Measurements from ENCODE around the gene SART3. TPM values are rescaled to one million over a fixed set of nuclear protein-coding genes. Genes with fewer than 3 reads are reported as not detected.

The SART3 gene
- polyA plus RNA-seq, 1 donor (not counting 4 experiments of a cell fraction or from before 2014, with no cell fraction given), result 19.0 TPM

DNA sequence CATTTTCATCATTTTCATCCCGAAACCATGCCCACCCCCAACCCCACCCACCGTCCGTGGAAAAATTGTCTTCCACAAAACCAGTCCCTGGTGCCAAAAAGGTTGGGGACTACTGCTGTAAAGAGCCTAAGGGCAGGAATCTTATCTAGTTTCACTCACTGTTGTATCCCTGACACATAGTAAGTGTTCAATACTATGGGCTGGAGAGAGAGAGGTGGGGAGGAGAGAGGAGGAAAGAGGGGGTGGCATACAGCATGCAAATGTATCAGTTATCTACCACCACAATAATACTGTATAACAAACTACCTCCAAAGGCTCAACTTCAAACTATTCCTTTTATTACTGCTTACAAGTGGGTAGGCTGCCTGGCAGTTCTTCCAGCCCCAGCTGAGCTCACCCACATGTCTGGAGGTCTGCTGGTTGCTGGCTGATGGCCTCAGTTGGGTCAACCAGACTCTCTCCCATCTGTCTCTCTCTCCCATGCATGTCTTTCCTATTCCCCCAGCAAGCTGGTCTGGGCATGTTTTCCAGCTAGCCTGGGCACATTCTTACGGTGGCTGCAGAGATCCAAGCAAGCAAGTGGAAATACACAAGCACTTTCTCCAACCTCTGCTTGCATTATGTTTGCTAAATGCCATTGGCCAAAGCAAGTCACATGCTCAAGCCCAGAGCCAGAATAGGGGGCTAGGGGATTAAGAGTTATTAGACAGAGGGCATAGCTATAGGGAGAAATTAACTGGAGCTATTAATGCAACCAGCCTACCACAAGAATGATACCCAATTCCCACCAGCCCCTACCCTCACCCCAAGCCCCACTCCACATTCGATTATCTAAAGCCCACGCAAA, 77.5 kb downstream of the SART3 start:
- Histone ChIP-seq H3K9ac (ENCODE audit: control insufficient read depth, extremely low read depth, insufficient read depth, low read length) (no peak overlapping the region), H3K4me2 (ENCODE audit: control insufficient read depth, extremely low read depth, insufficient read depth, low read depth, low read length) (peak overlapping the region; percentile 34), H3K4me1 (ENCODE audit: control insufficient read depth, extremely low read depth, insufficient read depth, low read length) (peaks cover 24% of the 10 kb centered on the region), H3K79me2 (ENCODE audit: control insufficient read depth, insufficient read depth, low read length) (no peaks in the 10 kb centered on the region), H3K36me3 (ENCODE audit: control insufficient read depth in 2 of 2, extremely low read depth in 1 of 2, insufficient read depth in 2 of 2, low read length in 2 of 2) (no peaks in the 10 kb centered on the region), H3K9me3 (ENCODE audit: control insufficient read depth, low read depth, low read length) (no peaks in the 10 kb centered on the region), H3K27ac (ENCODE audit: control insufficient read depth, insufficient read depth, low read length) (peak overlapping the region; percentile 5), H4K20me1 (ENCODE audit: control insufficient read depth, extremely low read depth, insufficient read depth, low read length) (no peaks in the 10 kb centered on the region), H3K9me1 (ENCODE audit: control insufficient read depth, extremely low read depth, insufficient read depth, low read length) (no peaks in the 10 kb centered on the region), H3K4me3 (ENCODE audit: control insufficient read depth in 2 of 3, extremely low read depth in 1 of 3, insufficient read depth in 2 of 3, low read depth in 1 of 3, low read length in 3 of 3) (peak overlapping the region in 1 of 3 experiments; percentile 0), H3K27me3 (ENCODE audit: control insufficient read depth, extremely low read depth, insufficient read depth, low read length) (no peaks in the 10 kb centered on the region), H2AFZ (ENCODE audit: control insufficient read depth, low read length) (peak overlapping the region; percentile 9)
- no peak for TF ChIP-seq EZH2 (IDR thresholded peaks at IDR 0.05; ENCODE audit: low read length)
- TF ChIP-seq, protein P1, sequence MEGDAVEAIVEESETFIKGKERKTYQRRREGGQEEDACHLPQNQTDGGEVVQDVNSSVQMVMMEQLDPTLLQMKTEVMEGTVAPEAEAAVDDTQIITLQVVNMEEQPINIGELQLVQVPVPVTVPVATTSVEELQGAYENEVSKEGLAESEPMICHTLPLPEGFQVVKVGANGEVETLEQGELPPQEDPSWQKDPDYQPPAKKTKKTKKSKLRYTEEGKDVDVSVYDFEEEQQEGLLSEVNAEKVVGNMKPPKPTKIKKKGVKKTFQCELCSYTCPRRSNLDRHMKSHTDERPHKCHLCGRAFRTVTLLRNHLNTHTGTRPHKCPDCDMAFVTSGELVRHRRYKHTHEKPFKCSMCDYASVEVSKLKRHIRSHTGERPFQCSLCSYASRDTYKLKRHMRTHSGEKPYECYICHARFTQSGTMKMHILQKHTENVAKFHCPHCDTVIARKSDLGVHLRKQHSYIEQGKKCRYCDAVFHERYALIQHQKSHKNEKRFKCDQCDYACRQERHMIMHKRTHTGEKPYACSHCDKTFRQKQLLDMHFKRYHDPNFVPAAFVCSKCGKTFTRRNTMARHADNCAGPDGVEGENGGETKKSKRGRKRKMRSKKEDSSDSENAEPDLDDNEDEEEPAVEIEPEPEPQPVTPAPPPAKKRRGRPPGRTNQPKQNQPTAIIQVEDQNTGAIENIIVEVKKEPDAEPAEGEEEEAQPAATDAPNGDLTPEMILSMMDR (optimal IDR thresholded peaks at IDR 0.05 in 1 of 3, IDR thresholded peaks at IDR 0.05 in 1 of 3, conservative IDR thresholded peaks at IDR 0.05 in 1 of 3; ENCODE audit: extremely low read depth in 1 of 3, insufficient read depth in 2 of 3, low read length in 3 of 3), result no peak
- DNase-seq (ENCODE audit: low read depth, low spot score), result peak; percentile 75
- FAIRE-seq, result peak; percentile 80
- dilution Hi-C loops (cut with MboI; ENCODE audit: extremely low pct_ligation_motif_present, low sequenced_read_pairs), result no loop called here

DNA sequence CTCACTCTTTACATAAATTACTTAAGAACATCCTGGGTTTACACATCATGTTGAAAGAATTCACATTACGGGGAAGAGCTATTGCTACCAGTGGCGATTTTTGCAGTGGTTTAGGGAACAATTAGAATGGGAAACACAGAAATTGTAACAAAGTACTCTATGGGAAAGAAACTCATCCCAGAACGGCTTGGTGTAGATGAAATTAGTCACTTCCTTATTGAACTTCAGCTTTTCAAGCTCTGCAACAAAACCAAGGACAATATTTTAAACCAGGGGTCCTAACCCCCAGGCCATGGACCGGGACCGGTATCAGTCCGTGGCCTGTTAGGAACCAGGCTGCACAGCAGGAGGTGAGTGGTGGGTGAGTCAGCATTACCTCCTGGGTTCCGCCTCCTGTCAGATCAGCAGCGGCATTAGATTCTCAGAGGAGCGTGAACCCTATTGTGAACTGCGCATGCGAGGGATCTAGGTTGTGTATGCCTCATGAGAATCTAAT, 78.2 kb downstream of the SART3 start:
- Histone ChIP-seq H2AFZ (ENCODE audit: control insufficient read depth, low read length) (no peak overlapping the region), H3K9me1 (ENCODE audit: control insufficient read depth, extremely low read depth, insufficient read depth, low read length) (no peaks in the 10 kb centered on the region), H3K27ac (ENCODE audit: control insufficient read depth, insufficient read depth, low read length) (peak overlapping the region; percentile 5), H3K4me1 (ENCODE audit: control insufficient read depth, extremely low read depth, insufficient read depth, low read length) (peaks cover 24% of the 10 kb centered on the region), H3K79me2 (ENCODE audit: control insufficient read depth, insufficient read depth, low read length) (no peaks in the 10 kb centered on the region), H3K4me3 (ENCODE audit: control insufficient read depth in 2 of 3, extremely low read depth in 1 of 3, insufficient read depth in 2 of 3, low read depth in 1 of 3, low read length in 3 of 3) (no peak overlapping the region), H3K27me3 (ENCODE audit: control insufficient read depth, extremely low read depth, insufficient read depth, low read length) (no peaks in the 10 kb centered on the region), H3K9ac (ENCODE audit: control insufficient read depth, extremely low read depth, insufficient read depth, low read length) (peak overlapping the region; percentile 9), H3K4me2 (ENCODE audit: control insufficient read depth, extremely low read depth, insufficient read depth, low read depth, low read length) (peak overlapping the region; percentile 34), H4K20me1 (ENCODE audit: control insufficient read depth, extremely low read depth, insufficient read depth, low read length) (no peaks in the 10 kb centered on the region), H3K9me3 (ENCODE audit: control insufficient read depth, low read depth, low read length) (no peaks in the 10 kb centered on the region), H3K36me3 (ENCODE audit: control insufficient read depth in 2 of 2, extremely low read depth in 1 of 2, insufficient read depth in 2 of 2, low read length in 2 of 2) (no peaks in the 10 kb centered on the region)
- DNase-seq (ENCODE audit: low read depth, low spot score) (peak; percentile 26), FAIRE-seq (peak; percentile 51)
- dilution Hi-C loops (cut with MboI; ENCODE audit: extremely low pct_ligation_motif_present, low sequenced_read_pairs), result no loop called here
- no peak for TF ChIP-seq EZH2 (IDR thresholded peaks at IDR 0.05; ENCODE audit: low read length)
- TF ChIP-seq, protein P1 (optimal IDR thresholded peaks at IDR 0.05 in 1 of 3, IDR thresholded peaks at IDR 0.05 in 1 of 3, conservative IDR thresholded peaks at IDR 0.05 in 1 of 3; ENCODE audit: extremely low read depth in 1 of 3, insufficient read depth in 2 of 3, low read length in 3 of 3), result no peak
